Stomach (tissue), 4 donors: ENCODE measurements around the gene RHO.

Source experiments
- CTCF ChIP-seq, 7 experiments: fragments of 450-650 bp in 4 of 7; fragments of 200-600 bp in 3 of 7; sonication (generic) in 3 of 7; IDR thresholded peaks; one replicate each; pipeline ENCODE4 v1.5.1; 2016 to 2019; ENCODE audit warnings: antibody characterized with exemption in 7 of 7, control low read depth in 2 of 7, mild to moderate bottlenecking in 1 of 7
- EP300 ChIP-seq: sonication (generic); formaldehyde crosslinking; IDR thresholded peaks from one replicate; pipeline ENCODE4 v1.6.1; 2017; ENCODE audit warnings: antibody characterized with exemption
- POLR2A ChIP-seq, 4 donors: fragments of 450-650 bp; IDR thresholded peaks; one replicate each; pipeline ENCODE4 v1.6.1; 2016; ENCODE audit warnings: antibody characterized with exemption in 4 of 4, control low read depth in 2 of 4, mild to moderate bottlenecking in 1 of 4, moderate library complexity in 1 of 4

GRCh38 chr3:129493206-129493605 lies 35.2 kb upstream of the RHO start:
- TF ChIP-seq CTCF (IDR thresholded peaks at IDR 0.05): no peak
- TF ChIP-seq POLR2A (IDR thresholded peaks at IDR 0.05): no peak
- TF ChIP-seq EP300: no peak
